Astrocyte of the spinal cord (primary cell): ENCODE results near the gene DFFB.

Source experiments
- DNase-seq: peaks from one replicate; pipeline ENCODE4 v3.0.0; 2011; ENCODE audit warnings: low read depth, low spot score
- H3K4me3 ChIP-seq: 2 replicates; pipeline ENCODE4 v1.5.1; 2011; ENCODE audit warnings: low read depth, mild to moderate bottlenecking, low read length, moderate library complexity
- in situ Hi-C: cut with HindIII; loops from 2 replicates; pipeline ENCODE4 v1.10.0; 2017; ENCODE audit warnings: low sequenced_read_pairs
- TF ChIP-seq, protein P1 (sequence below): IDR thresholded peaks from 2 replicates; pipeline ENCODE4 v1.5.1; 2012; ENCODE audit warnings: low read depth, mild to moderate bottlenecking, low read length, inconsistent platforms

DFFB gene

DNA sequence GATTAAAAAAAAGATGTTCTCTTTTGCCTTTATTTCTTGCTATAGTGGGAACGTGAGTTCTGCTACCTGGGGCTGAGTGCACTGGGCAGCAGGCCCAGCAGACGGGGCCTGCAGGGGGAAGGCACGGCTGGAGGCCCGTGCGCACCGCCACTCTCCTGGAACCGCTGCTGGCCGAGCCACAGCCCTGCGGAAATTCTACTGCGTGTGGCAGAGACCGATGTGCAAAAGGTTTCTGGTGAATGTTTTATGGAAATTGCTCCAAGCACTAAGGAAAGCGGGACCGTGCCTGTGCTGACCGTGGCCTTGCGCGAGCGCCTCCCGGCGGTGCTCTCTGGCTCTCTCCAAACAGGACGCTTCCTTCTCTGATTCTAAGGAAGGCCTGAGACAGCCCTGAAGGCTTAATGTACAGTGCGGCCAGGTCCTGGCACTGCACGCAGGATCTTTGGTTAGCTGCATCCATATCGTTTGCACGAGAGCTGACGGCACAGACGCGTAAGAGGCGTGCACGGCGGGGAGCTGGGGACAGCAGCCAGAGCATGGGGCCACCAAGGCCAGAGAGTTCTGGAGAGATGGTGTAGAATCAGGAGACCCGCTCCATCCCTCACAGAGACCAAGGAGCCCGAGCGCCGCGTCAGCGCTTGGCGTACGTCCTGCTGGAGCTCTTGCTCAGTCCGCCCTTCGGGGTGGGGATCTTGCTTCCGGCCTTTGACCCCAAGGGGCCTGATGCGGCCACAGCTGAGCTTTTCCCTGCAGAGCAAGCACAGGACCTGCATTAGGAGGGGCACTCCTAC, 42.3 kb upstream of the DFFB start:
- in situ Hi-C loops, result no loop called here
- no peak for DNase-seq
- TF ChIP-seq, protein P1, sequence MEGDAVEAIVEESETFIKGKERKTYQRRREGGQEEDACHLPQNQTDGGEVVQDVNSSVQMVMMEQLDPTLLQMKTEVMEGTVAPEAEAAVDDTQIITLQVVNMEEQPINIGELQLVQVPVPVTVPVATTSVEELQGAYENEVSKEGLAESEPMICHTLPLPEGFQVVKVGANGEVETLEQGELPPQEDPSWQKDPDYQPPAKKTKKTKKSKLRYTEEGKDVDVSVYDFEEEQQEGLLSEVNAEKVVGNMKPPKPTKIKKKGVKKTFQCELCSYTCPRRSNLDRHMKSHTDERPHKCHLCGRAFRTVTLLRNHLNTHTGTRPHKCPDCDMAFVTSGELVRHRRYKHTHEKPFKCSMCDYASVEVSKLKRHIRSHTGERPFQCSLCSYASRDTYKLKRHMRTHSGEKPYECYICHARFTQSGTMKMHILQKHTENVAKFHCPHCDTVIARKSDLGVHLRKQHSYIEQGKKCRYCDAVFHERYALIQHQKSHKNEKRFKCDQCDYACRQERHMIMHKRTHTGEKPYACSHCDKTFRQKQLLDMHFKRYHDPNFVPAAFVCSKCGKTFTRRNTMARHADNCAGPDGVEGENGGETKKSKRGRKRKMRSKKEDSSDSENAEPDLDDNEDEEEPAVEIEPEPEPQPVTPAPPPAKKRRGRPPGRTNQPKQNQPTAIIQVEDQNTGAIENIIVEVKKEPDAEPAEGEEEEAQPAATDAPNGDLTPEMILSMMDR, result no peak
- H3K4me3 ChIP-seq, result no peak overlapping the region

DNA sequence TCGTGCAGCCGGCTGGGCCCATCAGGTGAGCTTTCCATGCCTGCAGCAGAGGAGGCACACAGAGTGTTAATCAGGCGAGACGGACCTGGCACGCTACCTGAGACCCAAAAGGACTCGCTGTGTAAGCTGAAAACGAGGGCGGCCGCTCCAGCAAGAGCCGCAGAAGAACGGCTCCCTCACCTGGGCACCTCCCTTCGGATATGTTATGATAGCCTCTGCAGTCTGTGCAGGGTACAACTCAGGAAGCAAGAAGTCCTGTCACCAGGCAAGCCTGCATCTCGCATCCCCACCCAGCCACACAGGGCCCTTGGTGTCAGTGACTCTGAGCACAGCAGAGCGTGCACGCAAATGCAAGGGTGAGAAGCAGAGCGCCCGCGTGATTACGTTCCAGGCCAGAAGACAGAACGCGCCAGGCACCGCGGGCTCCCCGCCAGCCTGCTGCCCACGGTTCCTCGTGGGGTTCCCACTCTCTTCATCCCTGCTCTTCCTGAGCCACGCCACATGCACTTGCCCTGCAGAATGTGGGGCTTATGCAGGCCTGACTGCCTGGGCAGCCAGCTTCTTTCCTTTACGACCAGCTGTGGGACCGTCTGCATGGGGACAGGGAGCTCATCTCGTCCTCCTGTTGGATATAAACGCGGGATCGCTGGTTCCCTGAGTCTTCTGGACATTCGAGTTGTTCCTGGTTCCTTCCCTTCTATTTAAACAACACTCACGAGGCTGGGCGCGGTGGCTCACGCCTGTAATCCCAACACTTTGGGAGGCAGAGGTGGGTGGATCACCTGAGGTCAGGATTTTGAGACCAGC, 40.7 kb upstream of the DFFB start:
- H3K4me3 ChIP-seq, result no peak overlapping the region
- TF ChIP-seq, protein P1, result no peak
- no peak for DNase-seq
- in situ Hi-C loops, result no loop called here

DNA sequence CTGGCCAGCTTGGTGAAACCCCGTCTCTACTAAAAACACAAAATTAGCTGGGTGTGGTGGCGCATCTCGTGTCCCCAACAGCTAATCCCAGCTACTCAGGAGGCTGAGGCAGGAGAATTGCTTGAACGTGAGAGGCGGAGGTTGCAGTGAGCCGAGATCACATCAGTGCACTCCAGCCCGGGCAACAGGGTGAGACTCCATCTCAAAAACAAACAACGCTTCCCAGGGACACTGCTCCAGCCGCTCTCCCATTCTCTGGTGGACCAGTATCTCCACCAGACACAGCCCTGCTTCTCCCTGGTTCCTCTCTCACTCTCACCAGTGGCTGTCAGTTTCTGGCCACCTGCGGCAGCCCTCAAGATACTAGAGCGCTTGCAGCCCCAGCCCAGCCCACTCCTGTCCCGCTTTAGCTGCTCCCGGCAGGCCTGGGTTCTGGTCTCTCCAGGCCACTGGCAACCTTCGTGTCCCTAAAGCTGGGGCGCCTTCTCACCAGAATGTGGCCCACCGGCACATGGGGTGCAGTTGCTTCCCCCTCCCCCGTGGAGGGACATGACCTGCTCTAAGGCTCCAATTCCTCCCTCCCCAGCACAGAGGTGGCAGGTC, 40.0 kb upstream of the DFFB start:
- no peak overlapping the region for H3K4me3 ChIP-seq
- in situ Hi-C loops, result no loop called here
- DNase-seq, result no peak
- TF ChIP-seq, protein P1, result no peak

DNA sequence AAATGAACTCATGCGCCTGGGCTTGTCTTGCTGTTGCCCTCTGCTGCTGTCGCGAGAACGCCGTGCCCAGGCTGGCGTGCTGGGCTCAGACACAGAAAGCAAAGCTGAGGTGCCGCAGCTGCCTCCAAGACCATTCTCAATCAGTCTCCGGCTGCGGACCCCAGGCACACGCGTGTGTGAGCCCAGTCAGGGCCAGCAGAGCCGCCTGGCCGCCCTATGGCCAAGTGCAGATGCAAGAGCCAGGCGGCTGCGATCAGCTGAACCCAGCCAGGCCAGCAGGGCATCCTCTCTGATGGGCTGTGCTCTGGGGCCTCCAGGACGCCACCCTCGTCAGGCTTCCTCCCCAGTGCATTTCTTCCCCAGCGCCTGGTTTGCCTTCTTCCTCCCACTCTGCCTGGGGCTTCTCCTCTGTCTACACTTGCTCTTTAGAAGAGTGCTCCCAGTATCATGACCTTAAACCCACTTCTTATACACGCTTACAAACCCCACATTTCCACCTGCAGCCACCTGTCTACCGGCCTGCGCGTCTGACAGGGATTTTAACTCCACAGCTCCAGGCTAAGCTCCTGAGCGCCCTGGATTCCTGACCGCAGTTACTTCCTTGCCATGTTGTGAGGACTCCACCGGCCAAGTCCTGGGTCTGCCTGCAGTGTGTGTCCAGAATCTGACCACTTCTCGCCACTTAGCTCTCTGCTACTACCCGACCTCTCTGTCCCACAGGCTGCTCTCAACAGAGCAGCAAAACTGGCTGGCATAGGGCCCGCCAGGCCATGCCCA, 39.3 kb upstream of the DFFB start:
- TF ChIP-seq, protein P1, result no peak
- in situ Hi-C loops, result no loop called here
- DNase-seq, result no peak
- no peak overlapping the region for H3K4me3 ChIP-seq

DNA sequence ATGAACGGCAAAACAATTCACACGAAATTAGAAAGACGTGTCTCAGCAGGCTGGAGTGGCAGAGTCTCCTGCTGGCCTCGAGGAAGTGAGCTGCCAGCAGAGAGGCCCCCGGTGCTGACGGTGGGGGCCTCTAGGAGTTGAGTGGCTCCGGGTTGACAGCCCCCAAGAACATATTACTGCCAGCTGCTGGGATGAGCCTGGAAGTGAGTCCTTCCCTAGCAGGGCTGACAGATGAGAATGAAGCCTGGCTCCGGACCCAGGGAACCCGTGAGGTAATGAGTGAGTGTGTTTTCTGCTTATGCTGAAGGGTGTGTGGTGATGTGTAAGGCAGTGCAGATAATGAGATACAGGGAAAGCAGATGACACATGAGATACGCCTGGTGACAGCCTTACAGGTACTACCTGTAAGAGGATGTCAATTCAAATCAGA, 37.5 kb upstream of the DFFB start:
- H3K4me3 ChIP-seq, result no peak overlapping the region
- TF ChIP-seq, protein P1, result no peak
- in situ Hi-C loops, result no loop called here
- no peak for DNase-seq

DNA sequence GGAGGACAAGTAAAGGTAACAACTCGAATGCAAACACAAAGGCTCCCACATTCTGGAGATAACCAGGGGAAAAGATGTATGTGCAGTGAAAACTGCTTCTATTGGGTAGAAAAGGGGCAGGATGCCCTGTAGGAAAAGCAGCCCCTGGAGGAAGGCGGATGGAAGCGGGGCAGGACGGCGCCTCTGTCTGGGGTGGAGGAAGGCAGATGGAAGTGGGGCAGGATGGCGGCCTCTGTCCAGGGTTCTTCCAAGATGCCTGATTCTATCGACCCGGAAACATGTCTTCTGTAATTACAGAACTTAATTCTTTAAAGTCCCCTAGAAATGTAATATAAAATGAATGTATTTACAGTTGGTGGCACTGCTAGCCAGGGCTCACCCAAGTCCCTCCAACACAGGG, 37.0 kb upstream of the DFFB start:
- DNase-seq, result no peak
- H3K4me3 ChIP-seq, result no peak overlapping the region
- in situ Hi-C loops, result no loop called here
- TF ChIP-seq, protein P1, result no peak
